Activated CD4-positive, alpha-beta T cell treated with anti-CD3 and anti-CD28 coated beads for 48 hours (primary cell): ENCODE measurements around the gene GBX2.

ENCODE experiments used
- DNase-seq: peaks from one replicate; pipeline ENCODE4 v3.0.0-alpha.2; 2020

GBX2 gene

GRCh38 chr2:236180076-236180816 lies 12.1 kb upstream of the GBX2 start:
- DNase-seq = no peak

- DNase-seq = no peak
Observed at GRCh38 chr2:236179236-236180075, 11.3 kb upstream of the GBX2 start.

GRCh38 chr2:236178890-236179235 lies 10.7 kb upstream of the GBX2 start:
- no peak for DNase-seq

- peak; percentile 72 for DNase-seq
Observed at GRCh38 chr2:236177967-236178889, 10.0 kb upstream of the GBX2 start.

- peak; percentile 73 for DNase-seq
Observed at GRCh38 chr2:236177604-236177966, 9.4 kb upstream of the GBX2 start.

- DNase-seq = no peak
Observed at GRCh38 chr2:236176951-236177350, 8.8 kb upstream of the GBX2 start.

GRCh38 chr2:236176417-236176816 lies 8.2 kb upstream of the GBX2 start:
- DNase-seq = no peak

- no peak for DNase-seq
Observed at GRCh38 chr2:236175548-236176150, 7.5 kb upstream of the GBX2 start.

- no peak for DNase-seq
Observed at GRCh38 chr2:236173729-236174607, 5.8 kb upstream of the GBX2 start.

GRCh38 chr2:236173036-236173728 lies 5.0 kb upstream of the GBX2 start:
- DNase-seq = no peak

GRCh38 chr2:236172255-236173035 lies 4.3 kb upstream of the GBX2 start:
- DNase-seq = no peak

- DNase-seq = no peak
Observed at GRCh38 chr2:236171680-236172254, 3.6 kb upstream of the GBX2 start.

- DNase-seq = no peak
Observed at GRCh38 chr2:236171181-236171679, 3.0 kb upstream of the GBX2 start.

GRCh38 chr2:236170590-236171165 lies 2.5 kb upstream of the GBX2 start:
- no peak for DNase-seq

GRCh38 chr2:236169741-236170589 lies 1.8 kb upstream of the GBX2 start:
- DNase-seq = no peak

- DNase-seq = no peak
Observed at GRCh38 chr2:236169151-236169721, 1.1 kb upstream of the GBX2 start.

- peak; percentile 33 for DNase-seq
Observed at GRCh38 chr2:236167297-236168109, 683 bp downstream of the GBX2 start.
